GM15510 (cell line): Measurements from ENCODE around the gene INHBC.

Experiments
- POLR2A ChIP-seq: IDR thresholded peaks from 3 replicates; pipeline ENCODE4 v1.6.1; 2011; ENCODE audit warnings: borderline replicate concordance; ENCODE audit not compliant: insufficient read length; ENCODE audit errors: extremely low read depth

The INHBC gene

DNA sequence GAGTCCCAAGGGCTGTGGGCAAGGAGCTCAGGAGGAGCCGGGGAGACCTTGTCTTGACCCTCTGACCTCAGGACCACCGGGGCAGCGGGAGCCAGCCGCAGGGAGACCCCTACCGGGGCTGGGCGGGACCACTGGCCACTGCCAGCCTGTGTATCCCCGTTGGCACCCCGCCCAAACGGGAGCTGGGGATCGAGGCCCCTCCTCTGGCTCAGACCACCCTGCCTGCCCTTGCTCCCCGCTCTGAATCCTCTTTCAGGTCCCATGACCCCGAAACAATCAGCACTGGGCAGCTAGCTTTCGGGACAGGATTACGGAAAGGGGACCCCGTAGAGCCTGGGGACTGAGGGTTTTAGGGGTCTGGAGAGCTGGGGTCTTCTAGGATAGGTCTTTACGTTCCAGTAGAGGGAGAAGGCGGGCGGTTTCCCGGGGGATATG, 26.3 kb downstream of the INHBC start:
- TF ChIP-seq POLR2A, result no peak

- TF ChIP-seq POLR2A, result no peak
Measured at GRCh38 chr12:57461276-57461916, 26.8 kb downstream of the INHBC start.

GRCh38 chr12:57461917-57462250, 27.3 kb downstream of the INHBC start:
- no peak for TF ChIP-seq POLR2A

DNA sequence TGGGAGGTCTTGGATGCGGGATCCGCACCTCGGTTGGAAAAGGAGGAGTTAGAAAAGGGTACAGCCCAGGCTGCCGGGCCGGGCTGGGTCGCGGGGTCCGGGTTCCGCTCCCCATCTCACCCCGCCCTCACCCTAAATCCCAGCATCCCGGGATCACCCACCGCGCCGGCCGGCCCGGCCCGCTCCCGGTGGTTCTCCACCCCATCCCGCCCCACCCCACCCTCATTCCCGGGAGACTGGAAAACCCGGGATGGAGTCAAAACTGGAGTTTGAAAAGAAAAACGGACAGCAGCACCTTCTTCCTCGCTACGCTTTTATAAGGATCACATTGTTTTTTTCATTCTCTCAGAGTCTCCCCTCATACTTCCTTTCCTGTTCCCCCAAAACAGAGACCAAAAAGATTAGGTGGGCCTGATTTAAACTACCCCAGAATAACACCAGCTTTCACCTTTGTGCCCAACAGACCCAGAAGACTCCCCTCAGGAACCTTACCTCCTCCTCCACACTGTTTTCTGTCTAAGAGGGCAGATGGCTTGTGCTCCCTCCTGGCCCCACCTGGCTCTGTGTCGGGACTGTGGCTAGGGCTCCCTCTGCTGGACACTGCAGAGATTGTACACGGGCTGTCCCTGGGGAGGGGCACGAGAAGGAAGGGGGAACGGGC, 27.8 kb downstream of the INHBC start:
- TF ChIP-seq POLR2A, result peak; percentile 20

DNA sequence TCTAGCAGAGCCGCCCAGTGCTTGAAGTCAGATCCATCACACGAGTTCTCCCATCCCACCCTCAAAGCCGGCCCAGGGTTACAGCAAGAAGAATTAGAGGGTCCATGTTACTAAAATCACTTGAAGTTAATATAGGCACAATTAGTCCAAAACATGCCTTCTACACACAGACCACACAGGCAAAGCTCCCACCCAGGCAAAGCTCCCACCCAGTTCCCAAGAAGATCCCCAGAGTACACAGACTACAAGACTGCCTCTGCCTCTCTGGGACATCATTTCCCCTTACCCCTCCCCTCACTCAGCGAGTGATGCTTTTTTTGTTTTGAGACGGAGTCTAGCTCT, 28.3 kb downstream of the INHBC start:
- TF ChIP-seq POLR2A, result no peak

DNA sequence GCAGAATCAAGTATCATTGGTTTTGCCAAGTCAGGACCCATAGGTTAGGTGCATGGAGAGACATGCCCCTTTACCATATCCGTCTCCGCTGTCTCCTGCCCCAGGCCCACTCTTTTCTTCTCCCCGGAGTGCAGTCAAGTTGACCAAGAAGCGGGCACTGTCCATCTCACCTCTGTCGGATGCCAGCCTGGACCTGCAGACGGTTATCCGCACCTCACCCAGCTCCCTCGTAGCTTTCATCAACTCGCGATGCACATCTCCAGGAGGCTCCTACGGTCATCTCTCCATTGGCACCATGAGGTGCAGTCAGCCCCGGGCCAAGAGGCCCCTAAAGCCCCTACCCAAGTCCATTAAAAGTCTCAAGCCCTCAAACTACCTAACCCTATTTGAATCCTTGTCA, 30.0 kb downstream of the INHBC start:
- TF ChIP-seq POLR2A, result no peak

- TF ChIP-seq POLR2A, result no peak
Measured at GRCh38 chr12:57465030-57465746, 30.6 kb downstream of the INHBC start.

GRCh38 chr12:57465747-57466505, 31.3 kb downstream of the INHBC start:
- TF ChIP-seq POLR2A, result no peak

- no peak for TF ChIP-seq POLR2A
Measured at GRCh38 chr12:57467212-57467874, 32.8 kb downstream of the INHBC start.

DNA sequence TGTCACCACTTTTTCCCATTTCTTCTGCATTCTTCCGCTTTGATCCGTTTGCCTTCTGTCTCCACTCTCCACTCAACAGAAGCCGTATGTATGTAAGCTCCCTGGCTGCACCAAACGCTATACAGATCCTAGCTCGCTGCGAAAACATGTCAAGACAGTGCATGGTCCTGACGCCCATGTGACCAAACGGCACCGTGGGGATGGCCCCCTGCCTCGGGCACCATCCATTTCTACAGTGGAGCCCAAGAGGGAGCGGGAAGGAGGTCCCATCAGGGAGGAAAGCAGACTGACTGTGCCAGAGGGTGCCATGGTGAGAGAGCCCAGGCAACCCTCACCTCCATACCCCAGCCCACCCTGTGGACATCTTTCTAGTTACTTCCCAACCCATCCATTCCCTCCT, 33.3 kb downstream of the INHBC start:
- TF ChIP-seq POLR2A, result no peak

GRCh38 chr12:57469296-57470164, 34.9 kb downstream of the INHBC start:
- no peak for TF ChIP-seq POLR2A

- TF ChIP-seq POLR2A, result no peak
Measured at GRCh38 chr12:57470286-57470969, 35.8 kb downstream of the INHBC start.

GRCh38 chr12:57470970-57471656, 36.5 kb downstream of the INHBC start:
- no peak for TF ChIP-seq POLR2A
